ENCODE data around the gene LEFTY2. TPM values are rescaled to one million over a fixed set of nuclear protein-coding genes. Genes with fewer than 3 reads are reported as not detected.

The LEFTY2 gene
- total and polyA plus RNA-seq, 12 donors = 0.23 to 1.4 (median 0.56) TPM

DNA sequence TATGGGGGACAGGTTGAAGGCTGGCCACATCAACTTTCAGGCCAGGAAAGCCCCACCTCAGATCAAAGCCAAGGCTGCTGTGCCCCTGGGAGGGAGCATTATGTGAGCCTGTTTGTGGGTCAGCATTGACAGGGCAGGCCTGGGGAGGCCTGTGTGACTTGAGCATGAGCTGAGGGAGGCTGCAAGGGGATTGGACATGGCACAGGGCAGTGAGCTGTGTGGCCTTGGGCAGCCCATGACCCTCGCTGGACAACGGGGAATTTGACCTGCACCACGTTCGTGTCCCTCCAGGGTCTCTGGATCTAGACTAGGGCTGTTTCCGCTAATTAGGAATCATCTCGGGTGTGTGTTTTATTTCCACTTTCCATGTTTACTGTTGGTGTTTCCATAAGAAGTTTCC, 34.6 kb downstream of the LEFTY2 start:
- ATAC-seq = no peak
- DNase-seq = no peak
- WGBS, 2 donors = 94 to 95% methylated on average over 6 of the region's 6 CpGs

DNA sequence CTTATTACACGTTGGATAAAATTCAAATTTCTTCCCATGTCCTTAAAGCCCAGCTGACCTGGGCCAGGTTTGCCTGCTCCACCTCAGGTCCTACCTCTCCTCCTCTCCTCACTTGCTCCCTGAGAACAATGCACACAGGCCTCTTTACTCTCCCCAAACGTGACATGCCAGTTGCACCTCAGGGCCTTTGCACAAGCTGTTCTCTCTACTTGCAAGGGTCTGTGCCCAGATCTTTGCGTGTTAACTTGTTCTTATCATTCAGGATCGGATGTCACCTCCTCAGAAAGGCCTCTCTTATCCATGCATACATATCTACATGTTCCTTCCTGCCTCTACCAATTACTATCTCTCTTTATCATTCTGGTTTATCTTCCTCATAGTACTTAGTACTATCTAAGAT, 37.4 kb downstream of the LEFTY2 start:
- ATAC-seq = no peak
- no peaks in the 10 kb centered on the region for H3K27me3 ChIP-seq
- no peak overlapping the region for H3K27ac ChIP-seq
- H3K4me1 ChIP-seq = no peaks in the 10 kb centered on the region
- H3K4me3 ChIP-seq = no peak overlapping the region
- 85 to 87% methylated on average over 4 of the region's 4 CpGs for WGBS, 2 donors
- H3K36me3 ChIP-seq = no peaks in the 10 kb centered on the region
- no peaks in the 10 kb centered on the region for H3K9me3 ChIP-seq
- DNase-seq = no peak
- TF ChIP-seq, protein P1, sequence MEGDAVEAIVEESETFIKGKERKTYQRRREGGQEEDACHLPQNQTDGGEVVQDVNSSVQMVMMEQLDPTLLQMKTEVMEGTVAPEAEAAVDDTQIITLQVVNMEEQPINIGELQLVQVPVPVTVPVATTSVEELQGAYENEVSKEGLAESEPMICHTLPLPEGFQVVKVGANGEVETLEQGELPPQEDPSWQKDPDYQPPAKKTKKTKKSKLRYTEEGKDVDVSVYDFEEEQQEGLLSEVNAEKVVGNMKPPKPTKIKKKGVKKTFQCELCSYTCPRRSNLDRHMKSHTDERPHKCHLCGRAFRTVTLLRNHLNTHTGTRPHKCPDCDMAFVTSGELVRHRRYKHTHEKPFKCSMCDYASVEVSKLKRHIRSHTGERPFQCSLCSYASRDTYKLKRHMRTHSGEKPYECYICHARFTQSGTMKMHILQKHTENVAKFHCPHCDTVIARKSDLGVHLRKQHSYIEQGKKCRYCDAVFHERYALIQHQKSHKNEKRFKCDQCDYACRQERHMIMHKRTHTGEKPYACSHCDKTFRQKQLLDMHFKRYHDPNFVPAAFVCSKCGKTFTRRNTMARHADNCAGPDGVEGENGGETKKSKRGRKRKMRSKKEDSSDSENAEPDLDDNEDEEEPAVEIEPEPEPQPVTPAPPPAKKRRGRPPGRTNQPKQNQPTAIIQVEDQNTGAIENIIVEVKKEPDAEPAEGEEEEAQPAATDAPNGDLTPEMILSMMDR (IDR thresholded peaks at IDR 0.05) = no peak
- intact Hi-C loops (cut with DNase I) = loop anchor here in 1 of 10 donors (10.0 kb wide), 1 partner anchor 129 kb away; the partner anchor contains the start of gene SRP9

More for the DNA sequence above, 34.6 kb downstream of the LEFTY2 start:
- intact Hi-C loops (cut with DNase I) = loop anchor here in 2 of 10 donors (5.0 to 10.0 kb wide), 2 partner anchors 129 to 132 kb away; partner anchors contain the start of gene SRP9 (in 2 of the 2)
- Histone ChIP-seq H3K27ac (no peak overlapping the region), H3K27me3 (no peaks in the 10 kb centered on the region), H3K36me3 (no peaks in the 10 kb centered on the region), H3K9me3 (no peaks in the 10 kb centered on the region), H3K4me3 (no peak overlapping the region), H3K4me1 (peaks cover 0 to 8% (median 4%) of the 10 kb centered on the region in 9 donors)
- TF ChIP-seq, protein P1 (IDR thresholded peaks at IDR 0.05) = no peak

DNA sequence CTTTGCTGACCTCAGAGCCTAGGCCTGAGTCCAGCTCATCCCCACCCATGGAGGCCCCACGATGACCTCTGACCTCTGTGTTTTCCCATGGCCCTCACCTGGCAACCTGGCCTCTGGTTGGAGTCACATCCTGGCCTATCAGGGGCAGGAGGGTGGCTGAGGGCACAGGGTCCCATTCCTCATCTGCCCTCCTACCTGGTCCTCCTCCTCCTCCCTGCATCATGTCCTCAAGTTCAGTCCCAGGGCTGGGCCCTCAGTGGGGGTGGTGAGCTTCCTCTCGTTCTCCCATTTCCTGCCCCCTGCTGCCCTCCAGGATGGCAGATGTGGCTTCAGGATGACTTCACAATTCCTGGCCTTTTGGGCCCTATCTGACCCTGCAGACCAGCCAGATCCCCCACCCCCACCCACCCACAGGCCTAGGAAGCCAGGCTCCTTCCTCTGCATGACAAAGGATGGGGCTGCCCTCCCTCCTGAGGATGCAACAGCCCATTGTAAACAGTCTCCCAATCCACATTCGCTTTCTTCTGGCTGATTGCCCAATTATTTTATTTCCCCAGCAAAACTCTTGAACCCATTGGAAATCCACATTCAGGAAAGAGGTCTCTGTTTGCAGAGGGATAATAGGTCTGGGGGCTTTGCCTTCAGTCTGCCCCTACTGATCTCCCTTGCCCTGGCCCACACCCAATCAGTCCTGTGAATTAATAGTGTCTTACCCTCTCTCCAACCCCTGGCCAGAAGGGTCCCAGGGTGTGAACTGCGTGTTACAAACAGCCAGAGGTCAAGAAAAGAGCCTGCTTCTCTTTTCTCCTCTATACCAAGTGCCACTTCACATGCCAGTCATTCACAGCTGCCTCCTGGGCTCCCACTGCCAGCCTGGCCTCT, 41.7 kb downstream of the LEFTY2 start:
- no peaks in the 10 kb centered on the region for H3K9me3 ChIP-seq
- H3K4me1 ChIP-seq = peaks cover 0 to 19% (median 0%) of the 10 kb centered on the region in 9 donors
- WGBS, 2 donors = 50 to 59% methylated on average over 4 of the region's 4 CpGs
- no peak overlapping the region for H3K27ac ChIP-seq
- TF ChIP-seq, protein P1 (IDR thresholded peaks at IDR 0.05) = no peak
- no peaks in the 10 kb centered on the region for H3K36me3 ChIP-seq
- DNase-seq (no peak), ATAC-seq (peak in 1 of 8 donors; percentile 44)
- intact Hi-C loops (cut with DNase I) = no loop called here
- H3K4me3 ChIP-seq = no peak overlapping the region
- H3K27me3 ChIP-seq = no peaks in the 10 kb centered on the region

DNA sequence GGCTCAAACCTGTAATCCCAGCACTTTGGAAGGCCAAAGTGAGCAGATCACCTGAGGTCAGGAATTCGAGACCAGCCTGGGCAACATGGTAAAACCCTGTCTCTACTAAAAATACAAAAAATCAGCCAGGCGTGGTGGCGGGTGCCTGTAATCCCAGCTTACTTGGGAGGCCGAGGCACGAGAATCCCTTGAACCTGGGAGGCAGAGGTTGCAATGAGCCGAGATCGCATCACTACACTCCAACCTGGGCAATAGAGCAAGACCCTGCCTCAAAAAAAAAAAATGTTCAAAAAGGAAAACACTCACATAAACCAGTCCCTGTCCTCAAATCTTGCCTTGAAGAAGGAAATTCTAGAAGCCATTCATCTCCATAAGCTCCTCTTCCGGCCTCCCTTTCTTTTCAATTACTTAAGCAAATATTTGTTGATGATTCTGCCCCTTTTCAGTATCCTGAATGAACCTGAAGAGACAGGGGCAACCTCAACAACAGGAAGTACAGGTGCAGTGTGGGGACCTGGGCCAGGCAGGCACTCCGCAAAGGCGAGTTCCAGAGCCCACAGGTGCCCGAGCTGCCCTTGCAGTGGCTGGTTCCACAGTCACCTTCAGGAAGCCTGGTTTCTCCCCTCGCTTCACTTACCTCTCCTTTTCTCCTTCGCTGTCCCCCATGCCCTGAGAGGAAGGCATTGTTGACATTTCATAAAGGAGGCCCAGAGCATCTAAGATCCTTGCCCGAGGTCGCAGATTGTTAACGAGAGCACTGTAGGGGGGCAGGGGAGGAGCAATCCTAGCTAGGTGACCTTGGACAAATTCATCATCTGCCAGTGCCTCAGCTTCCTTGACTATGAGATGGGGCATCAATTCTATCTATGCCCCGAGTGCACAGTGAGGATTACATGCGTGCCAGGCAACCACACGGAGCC, 43.2 kb downstream of the LEFTY2 start:
- TF ChIP-seq, protein P1 (IDR thresholded peaks at IDR 0.05) = no peak
- Histone ChIP-seq H3K4me1 (peaks cover 0 to 19% (median 0%) of the 10 kb centered on the region in 9 donors), H3K27ac (peak overlapping the region in 1 of 10 donors; percentile 26), H3K27me3 (no peaks in the 10 kb centered on the region), H3K36me3 (no peaks in the 10 kb centered on the region), H3K9me3 (no peaks in the 10 kb centered on the region), H3K4me3 (no peak overlapping the region)
- no peak for ATAC-seq
- intact Hi-C loops (cut with DNase I) = no loop called here
- DNase-seq = no peak
- WGBS, 2 donors = 92 to 96% methylated on average over 19 of the region's 19 CpGs

All from heart right ventricle (tissue), 16 donors.